A549 treated with DMSO at 1 μM for 4 hours (cell line): ENCODE measurements around the gene BORCS5. TPM values are rescaled to one million over a fixed set of nuclear protein-coding genes. Genes with fewer than 3 reads are reported as not detected.

ENCODE experiments used
- total RNA-seq: library from RNA; stranded (reverse); fragments of 200-300 nt; extraction: Qiagen RNA extraction; gene quantifications from 5 replicates; pipeline ENCODE4 v1.2.3, GENCODE V29; 2022; ENCODE audit warnings: low read depth

Gene BORCS5
- total RNA-seq = 8.3 to 10.7 TPM (median 9.7 TPM) in 5 replicates

GRCh38 chr12:12356896-12357718 lies at the start of gene BORCS5:
TSS of gene BORCS5 (plus strand) at chr12:12357078. CDS start at chr12:12357452, 374 bp downstream.

GRCh38 chr12:12349711-12350665 lies 6.9 kb upstream of the BORCS5 start, which contains the start of gene MANSC1:
TSS of gene MANSC1 (minus strand) at chr12:12350242. CDS start at chr12:12343314, 6,928 bp downstream.

Other genes with a start within 250 kb of the BORCS5 start
- gene LRP6, start 90.0 kb upstream of the BORCS5 start, total RNA-seq = 15.3 to 24.5 TPM (median 22.0 TPM) in 5 replicates
- 3.2 to 4.5 TPM (median 3.8 TPM) in 5 replicates for gene MANSC1, start 6.8 kb upstream of the BORCS5 start, total RNA-seq
- 11.2 to 14.8 TPM (median 13.3 TPM) in 5 replicates for gene DUSP16, start 205.8 kb downstream of the BORCS5 start, total RNA-seq